GM18508 (cell line): ENCODE measurements around the gene HOXB3.

Experiments used
- ATAC-seq: cut with Tn5 transposase; IDR thresholded peaks from one replicate; pipeline ENCODE4 v1.9.1; 2021; ENCODE audit warnings: moderate number of reproducible peaks; ENCODE audit not compliant: insufficient read depth, unreplicated experiment

The HOXB3 gene

DNA sequence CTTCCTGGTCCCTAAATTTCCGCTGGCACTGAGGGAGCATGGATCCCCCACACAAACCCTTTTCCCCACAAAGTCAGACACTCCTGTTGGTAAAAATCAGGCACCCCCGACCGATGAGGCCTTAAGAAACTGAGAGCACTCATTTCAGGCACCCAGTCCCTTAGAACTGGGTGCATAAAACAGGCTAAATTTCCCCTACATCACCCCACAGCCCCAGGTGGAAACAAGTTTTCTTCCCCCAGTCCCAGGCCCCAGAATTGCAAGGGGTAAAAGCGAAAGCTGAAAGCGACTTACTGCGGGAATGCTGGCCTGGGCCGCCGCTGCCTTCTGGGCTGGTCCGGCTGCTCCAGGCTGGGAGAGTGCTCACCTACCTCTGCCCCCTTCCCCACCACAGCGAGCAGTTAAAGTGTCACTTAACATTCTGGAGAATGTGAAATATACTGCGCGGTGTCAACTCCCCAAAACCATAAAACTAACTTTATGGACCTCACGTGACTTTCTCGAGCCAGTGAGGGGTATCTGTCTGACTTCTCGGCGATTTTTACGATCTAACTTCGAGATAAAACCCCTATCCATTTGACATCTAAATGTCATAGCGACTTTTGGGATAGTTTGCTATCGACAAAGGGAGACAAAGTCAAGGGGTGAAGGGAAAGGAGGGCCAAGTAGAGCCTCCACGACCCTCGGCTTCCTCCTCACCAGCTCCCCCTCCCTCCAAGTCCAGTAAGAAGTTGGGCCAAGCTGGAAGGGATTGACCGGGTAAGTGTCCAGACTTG lies at the start of gene HOXB3:
Gene HOXB3, minus strand, starts transcription at position 411 of the 776 bp plus-strand sequence. CDS start 37,767 bp downstream, outside the sequence.
- no peak for ATAC-seq

DNA sequence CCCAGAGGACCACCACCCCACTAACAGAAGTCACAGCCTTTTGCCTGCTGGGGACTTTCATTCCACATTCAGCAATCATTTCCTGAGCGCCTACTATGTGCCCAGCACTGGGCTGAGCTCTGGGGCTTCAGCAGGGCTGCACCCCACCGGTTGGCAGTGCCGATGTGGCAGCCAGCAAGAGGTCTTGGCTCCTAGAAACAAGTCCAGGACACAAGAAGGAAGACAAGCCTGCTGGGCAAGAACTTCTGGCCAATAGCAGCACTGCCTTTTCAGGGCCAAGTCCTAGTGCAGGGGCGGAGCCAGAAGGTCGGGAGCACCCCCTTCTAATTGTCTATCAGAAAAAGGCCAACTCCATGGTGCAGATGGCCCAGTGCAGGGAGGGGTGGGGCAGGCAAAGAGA lies 49.1 kb upstream of the HOXB3 start:
- no peak for ATAC-seq

DNA sequence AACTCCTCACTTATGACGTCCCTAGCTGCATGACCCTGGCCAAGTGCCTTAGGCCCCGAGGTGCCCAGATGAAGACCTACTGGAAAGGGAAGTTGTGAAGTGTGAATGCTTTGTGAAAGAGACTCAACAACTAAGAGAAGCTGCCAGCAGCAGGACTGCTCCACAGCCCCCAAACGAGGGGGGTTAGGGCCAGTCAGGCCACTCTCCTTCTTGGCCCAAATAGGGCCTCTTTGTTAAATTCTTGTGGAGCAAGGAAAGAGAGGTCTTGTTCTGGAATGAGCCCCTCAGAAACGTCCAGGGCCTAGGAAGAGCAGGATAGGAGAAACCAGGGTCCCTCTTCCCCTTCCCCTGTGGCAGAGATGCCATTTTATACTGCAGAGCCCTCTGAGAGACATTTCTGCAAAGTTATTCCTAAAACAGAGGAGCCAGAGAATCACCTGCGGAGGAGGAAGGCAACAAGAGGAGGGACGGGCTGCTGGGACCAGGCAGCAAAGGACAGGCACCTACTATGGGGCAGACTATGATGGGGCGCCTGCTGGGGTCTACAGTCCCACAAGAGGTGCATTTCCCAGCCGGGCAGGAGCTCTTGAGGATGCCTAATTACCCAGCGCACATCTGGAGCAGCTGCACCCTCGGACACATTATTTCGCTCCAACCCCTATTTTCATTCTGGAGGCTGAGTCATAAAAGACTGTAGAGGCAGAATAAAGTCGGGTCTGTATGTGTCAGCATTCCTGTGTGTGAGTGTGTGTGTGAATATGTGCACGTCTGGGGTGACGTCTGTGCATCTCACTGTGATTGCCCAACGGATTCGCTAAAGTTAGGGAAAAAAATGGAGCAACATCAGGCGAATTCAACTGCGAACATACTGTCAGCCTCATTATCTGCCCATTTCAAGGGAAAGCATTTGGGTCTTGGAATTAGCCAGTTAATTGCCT lies 47.6 kb upstream of the HOXB3 start:
- ATAC-seq, result no peak

DNA sequence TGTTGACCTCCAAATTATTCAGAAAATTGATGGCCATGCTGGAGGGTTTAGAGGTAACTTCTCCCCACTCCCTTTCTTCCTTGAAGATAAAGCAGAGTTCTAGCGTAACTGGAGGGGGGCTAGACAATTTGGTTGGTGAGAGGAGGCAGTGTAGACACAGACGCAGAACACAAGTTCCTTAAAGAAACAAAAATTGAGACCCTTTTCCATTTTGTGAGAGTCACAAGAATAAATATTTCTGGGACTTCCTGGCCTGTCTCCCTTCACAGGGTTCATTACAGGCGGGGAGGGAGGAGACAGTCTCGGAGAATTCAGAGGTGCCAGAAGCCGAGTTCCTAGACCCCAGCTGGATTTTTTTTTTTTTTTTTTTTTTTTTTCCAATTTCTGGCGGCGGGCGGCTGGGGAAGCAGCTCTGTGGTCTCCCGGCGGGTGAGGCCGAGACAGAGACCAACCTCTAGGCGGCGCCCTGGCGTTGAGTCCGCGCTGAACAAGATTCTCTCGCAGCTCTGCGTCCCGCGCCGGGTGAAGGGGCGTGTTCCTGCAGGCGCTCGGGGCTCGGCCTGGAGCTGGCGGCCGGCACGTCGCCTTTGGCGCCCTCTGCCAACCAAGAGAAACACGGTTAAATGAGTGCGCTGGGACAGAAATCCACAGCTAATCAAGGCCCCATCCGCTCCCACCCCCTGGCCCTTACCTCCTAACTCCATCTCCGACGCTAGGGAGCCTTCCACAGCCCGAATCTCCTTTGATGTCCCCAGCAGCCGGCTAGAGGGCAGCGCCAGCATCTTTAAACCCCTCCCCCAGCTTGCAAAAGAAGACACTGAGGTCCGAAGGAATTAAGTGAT lies 46.4 kb upstream of the HOXB3 start:
- no peak for ATAC-seq

DNA sequence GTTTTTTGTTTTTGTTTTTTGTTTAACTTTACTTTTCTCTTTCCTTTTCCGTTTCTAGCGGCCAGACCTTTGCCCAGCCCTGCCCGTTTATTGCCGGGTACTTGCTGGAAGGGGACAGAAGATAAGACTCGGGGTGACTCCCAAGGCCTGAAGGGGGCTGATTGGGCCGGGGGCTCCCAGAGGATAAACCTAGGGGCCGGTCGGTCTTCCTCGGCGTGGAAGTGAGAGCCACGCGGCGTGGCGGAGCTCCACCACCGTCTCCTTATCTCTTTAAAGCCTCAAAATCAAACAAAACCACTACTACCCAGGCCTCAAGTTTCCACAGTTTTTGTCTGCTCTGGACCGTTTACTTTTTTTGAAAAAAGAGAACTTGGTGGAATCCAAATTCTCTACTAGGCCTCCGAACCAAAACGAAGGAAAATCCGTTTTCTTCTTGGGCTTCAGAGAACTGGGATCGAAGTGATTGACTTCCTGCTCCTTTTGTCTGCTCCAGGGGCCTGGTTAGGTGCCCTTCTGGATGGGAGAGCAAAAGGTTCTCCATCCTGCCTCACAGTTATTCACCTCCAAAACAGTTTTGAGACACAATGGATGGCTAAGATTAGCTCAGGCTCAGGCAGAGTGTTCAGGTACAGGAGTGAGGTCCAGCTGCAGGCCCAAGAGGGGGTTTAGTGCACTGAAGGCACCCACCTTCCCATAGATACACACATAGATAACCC lies 44.6 kb upstream of the HOXB3 start:
- no peak for ATAC-seq

DNA sequence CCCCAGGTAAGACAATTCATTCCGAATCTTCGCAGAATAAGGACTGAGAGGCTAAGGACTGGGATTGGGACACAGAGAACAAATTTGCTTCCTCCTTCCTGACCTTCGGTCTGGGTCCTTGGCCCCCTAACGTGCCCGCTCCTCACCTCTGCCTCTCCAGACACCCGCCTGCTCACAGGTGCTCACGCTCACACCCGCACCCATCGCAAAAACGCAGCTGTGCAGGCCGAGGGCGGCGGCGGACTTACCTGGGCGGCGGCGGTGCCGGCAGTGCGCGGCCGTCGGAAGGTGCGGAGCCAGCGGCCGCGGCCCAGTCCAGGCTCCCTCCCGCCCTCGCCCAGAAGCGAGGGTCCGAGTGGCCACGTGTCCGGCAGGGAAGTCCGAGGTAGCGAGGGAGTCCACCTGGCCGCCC lies 43.2 kb upstream of the HOXB3 start:
- no peak for ATAC-seq

DNA sequence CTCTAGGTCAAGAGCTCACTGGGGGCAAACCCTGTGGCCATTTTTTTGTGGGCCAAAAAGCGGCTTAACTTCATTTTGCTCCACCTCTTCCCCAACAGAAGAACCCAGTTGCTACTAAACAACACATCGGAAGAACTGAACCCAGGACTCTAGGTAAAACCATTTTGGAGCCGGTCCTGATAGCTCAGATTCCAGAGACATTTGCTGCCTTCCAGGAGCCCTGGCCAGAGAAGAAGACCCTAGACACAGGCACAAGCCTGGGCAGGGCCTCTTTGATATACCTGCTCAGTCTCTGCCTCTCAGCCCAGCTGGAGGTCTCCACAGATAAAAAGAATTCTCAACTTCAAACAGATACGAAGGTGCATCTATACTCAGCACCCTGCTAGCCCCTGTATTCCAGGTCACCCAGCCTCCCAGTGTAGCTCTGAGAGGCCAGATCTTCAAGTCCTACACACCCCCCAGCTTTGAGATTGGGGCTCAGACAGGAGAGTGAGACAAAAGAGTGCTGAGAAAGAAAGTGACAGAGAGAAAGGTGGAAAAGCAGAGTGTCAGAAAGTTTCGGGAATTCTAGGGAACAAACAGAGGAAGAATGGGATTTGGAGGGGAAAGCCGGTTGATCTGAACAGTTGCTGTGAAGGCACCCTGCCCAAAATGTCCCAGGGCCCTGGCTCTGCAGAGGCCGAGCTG lies 42.7 kb upstream of the HOXB3 start:
- no peak for ATAC-seq

DNA sequence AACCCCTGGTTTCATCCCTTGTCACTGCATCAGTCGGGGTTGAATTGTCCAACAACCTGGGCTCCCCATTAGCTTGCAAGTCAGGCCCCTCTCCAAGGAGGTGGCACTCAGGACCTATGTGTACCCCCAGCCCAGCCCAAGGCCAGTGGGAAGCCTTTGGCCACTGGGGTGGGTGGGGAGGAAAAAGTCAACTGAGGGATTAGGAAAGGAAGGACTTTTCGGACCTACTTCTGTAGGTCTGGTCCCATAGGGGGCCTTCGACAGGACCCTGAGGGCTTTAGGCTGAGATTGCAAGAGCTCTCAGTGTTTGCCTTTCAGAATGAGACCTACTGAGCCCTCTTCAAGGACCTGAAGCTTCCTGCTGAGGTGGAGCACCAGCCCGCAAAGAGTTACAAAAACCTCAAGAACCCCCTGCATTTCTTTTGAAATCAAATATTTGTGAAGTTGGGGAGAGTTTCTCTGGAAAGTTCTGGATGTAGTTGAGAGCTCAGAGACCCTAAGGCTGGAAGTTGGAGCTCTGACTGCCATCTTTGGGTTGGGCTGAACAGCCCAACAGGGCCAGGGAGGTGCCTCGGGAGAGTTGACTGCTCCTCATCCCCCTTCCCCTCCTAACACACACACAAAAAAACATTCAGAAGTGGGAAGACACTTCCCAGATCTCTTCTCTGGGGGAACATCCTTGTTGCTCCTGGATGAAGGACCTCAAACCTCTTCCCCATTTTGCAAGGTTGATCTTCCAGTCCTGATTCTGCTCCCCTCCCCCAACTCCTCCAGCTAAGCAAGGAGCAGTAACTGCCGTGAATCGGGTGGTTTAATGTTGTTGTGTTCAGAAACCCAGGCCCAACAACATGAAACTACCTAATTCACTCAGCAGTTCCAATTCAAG lies 41.9 kb upstream of the HOXB3 start:
- ATAC-seq, result no peak

DNA sequence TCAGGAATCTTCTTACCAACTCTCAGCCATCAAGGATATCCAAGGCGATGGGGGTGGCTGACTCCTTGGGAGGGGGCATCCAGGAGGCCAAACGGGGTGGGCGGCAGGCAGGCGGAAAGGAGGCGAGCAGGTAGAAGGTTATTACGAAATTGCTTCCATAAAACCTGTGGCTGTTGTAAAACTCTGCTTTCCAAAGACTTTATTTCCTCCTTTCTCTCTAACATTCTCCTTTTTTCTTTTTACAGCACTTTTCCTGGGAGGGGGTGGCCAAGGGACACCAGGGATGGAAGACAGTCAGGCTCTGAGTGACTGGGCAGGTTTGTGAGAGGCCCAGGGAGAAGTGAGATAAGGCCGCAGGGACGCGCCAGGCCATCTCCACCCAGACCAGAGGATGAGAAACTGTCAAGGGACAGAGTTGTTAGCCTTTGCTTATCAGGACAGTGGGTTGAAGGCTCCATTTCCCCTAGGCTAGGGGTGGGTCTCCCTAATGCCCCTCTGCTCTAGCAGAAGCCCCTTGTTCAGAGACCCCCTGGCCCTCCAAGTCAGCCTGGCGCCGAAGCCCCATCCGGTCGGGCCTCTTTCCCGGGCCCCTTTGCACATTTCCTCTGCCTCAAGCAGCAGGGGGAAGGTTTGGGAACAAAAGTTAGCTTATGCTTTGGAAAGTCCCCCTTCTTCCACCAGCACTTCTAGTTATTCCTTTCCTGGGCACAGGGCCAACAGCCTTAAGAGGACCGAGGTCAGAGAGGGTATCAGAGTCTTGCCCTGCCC lies 41.1 kb upstream of the HOXB3 start:
- no peak for ATAC-seq

DNA sequence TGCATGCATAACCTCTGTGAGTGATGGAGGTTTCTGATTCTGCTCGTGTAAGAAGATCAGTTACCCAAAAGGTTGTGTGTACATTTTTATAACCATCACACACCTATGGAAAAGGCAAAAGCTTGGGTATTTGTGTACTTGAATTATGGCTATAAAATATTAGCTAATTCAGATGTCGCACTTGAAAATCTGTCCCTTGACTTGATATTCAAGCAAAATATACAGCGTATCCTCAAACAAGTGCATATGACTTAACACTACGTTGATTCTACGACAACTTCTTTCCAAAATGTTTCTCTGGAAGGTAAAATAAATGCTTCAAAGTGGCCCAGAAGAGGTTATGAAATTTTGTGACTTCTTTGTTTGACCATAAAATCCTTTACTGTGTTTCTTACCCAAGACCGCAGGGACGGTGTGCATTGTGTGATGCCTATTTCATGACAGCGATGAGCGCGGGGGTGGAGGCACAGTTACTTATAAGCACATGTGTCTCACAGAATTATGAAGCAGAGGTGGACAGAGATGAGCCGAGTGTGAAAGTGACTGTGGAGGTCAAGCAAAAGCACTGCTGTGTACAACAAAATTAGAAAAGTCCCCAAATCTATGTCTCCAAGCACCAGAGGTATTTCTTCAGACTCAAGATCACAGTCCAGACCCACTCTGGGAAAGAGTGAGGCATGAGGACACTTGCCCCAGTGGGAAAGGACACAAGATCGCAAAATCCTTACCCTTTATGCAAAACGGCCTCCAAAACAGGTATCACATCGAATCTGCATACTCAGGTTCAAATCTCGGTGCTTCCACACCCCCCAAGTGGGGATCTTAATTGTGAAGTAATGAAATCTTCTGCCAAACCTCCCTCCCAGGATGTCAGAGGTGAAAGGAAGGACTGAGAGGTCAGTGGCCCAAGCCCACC lies 40.2 kb upstream of the HOXB3 start:
- ATAC-seq, result no peak

DNA sequence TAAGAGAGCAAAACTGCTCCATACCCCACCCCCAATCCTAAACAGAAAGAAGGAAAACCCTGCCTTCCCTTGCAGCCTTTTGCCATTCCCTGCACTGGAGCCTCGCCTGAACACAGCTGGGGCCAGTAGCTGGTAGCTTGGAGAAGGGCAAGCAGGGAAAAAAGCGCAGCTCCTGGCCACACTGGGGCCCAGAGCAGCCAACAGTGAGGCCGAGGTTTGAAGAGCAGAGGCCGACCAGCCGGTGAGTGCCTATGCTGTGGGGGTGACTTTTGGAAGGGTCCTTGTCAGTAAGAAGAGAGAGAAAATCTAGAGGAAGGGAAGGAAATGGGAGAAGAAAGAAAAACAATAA lies 39.3 kb upstream of the HOXB3 start:
- ATAC-seq, result no peak

DNA sequence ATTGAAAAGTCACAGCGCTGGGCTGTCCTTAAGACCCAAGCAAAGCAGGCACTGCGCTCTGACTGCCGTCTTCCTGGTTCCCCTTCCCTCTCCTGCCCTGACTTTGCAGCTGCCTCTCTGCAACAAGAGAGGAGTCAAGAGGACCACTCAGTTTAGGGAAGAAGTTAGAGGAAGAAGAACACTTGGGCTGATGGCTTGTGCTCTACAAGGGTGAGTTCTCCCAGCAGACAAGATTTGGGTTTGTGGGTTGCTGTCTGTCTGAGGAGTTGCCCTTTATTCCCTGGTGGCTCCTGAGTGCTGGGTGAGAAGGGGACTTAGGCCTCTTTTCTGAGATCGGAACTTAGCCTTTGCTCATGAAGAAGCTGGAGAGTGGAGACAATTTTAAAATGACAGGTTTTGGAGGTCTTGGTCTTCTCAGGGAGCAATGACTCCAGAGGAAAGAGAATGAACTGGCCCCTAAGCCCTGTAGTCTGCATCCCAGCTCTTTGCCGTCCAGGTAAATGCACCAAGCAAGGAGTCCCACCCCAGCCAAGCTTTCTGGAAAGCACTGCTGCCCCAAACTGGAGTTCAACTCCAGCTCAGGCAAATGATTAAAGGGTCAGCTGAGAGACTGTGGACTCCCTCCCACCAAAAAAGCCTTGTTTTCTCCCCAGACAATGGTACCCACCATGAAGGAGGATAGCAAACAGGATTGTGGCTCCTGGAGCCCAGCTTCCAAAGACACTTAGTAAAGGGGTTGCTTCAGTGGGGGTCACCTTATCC lies 38.8 kb upstream of the HOXB3 start:
- no peak for ATAC-seq

DNA sequence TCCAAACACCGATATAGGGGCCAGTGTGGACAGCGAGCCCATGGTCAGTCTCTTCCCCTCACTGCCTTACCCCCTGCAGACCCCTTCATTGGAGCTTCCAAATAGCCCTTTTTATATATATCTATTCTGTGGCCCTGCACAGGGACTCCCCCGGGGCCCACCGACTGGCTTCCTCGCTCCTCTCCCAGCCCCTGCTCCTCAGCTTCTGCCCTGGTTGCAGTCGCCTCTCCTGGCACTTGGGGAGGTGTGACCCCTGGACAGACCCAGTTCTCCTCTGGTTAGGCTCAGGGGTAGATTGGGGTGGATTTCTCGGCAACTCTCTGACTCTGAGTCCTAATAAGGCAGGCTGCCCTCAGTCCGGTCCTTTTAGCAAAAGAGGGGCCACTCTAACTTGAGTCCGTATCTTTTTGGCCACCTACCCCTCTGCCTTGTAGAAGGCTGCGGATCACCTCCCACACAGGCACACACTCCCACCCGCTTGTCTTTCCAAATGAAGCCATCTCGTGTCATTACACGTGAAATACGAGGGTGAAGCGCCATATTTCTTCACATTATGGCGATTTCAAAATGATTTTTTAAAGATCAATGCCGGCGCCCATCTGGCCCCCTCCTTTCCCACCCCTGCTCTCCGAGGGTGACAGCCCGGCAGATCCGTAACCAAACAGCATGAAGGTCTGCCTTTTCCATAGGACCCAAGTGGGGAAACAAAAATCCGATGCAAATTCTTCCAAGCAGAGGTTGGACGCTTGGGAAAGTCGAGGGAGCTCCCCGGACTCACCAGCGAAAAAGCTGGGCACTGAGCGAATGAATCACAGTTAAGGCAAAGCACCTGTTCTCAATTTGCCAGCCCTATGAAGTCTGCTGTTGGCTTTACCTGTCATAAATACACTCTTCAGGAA lies 37.8 kb upstream of the HOXB3 start:
- ATAC-seq, result no peak

DNA sequence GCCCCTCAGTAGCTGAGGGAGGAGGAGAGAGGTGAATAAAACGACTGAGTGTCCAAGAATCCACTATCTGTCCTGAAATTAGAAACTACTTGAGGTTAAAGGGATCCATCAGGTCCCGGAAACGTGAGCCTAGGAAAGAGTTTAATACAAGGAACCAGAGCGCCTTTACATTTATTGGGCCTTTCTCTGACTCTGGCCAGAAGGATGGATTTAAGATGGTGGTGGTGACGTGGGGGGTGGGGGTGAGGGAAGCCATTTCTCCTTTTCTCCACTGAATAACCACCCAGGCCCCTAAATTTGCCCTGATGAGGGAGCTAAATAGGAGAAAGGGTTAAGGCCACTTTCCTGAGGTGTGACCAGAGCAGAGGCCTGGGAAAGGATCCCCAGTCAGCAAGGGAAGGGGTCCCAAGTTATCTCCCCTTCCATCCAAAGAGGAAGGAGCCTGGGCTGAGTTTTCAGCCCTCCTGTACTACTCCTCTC lies 37.1 kb upstream of the HOXB3 start:
- no peak for ATAC-seq
